Upper lobe of right lung (tissue), 1 donor: ENCODE measurements around the gene SCRT2. TPM values are rescaled to one million over a fixed set of nuclear protein-coding genes. Genes with fewer than 3 reads are reported as not detected.

Source experiments
- ATAC-seq: fragments of 200-7000 bp; cut with Tn5 transposase; one replicate; pipeline ENCODE4 v1.9.1; 2020; ENCODE audit warnings: mild to moderate bottlenecking, moderate library complexity
- DNase-seq: peaks from one replicate; pipeline ENCODE4 v3.0.0-alpha.2; 2020
- H3K27ac ChIP-seq: fragments of 200-600 bp; one replicate; pipeline ENCODE4 v1.8.0; 2022
- H3K27me3 ChIP-seq: fragments of 200-600 bp; one replicate; pipeline ENCODE4 v1.8.0; 2022; ENCODE audit warnings: mild to moderate bottlenecking
- H3K36me3 ChIP-seq: fragments of 200-600 bp; one replicate; pipeline ENCODE4 v1.8.0; 2022
- H3K4me1 ChIP-seq: fragments of 200-600 bp; one replicate; pipeline ENCODE4 v1.8.0; 2022
- H3K4me3 ChIP-seq: fragments of 200-600 bp; one replicate; pipeline ENCODE4 v1.8.0; 2022; ENCODE audit warnings: mild to moderate bottlenecking
- H3K9me3 ChIP-seq: fragments of 200-600 bp; one replicate; pipeline ENCODE4 v1.8.0; 2022
- intact Hi-C: fragments of 100-400 bp; cut with DNase I; formaldehyde crosslinking; loops from one replicate; pipeline ENCODE4 v1.11.0; 2022
- total RNA-seq: library from RNA; stranded (reverse); fragmentation: NEBNext Ultra II Directional; extraction: Animal tissue kit (Norgen Biotek cat#: 25700); gene quantifications from one replicate; pipeline ENCODE4 v1.2.1, GENCODE V29; 2021
- TF ChIP-seq, protein P1 (sequence below): fragments of 200-600 bp; IDR thresholded peaks from one replicate; pipeline ENCODE4 v1.8.0; 2022; ENCODE audit warnings: antibody characterized with exemption
- donor health status: DM: no; HTN: yes; CAD: no; lungs with severe emphysema.

The SCRT2 gene
- total RNA-seq, 1 donor from 2014 or later = not detected

DNA sequence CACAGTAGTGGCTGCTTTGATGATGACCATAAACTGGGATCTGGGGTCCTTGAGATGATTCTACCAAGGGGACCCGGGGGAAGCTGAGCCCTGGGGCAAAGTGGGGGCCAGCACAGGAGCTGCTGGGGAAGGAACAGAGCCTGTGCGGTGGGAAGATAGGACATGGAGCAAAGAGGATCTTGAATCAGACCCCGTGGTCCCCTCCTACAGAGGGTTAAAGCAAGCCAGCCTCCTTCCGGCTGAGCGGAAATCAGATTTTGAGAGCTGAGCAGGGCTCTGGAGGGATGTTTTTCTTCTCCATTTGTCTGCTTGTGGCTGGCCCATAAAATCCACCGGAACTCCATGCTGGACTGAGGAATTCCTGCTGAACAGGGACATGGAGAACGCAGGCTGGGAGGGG is 55.4 kb downstream of the SCRT2 start:
- DNase-seq = no peak
- ATAC-seq = no peak
- intact Hi-C loops = no loop called here
- H3K4me3 ChIP-seq = no peak overlapping the region
- H3K27ac ChIP-seq = no peak overlapping the region
- H3K36me3 ChIP-seq = no peaks in the 10 kb centered on the region
- no peaks in the 10 kb centered on the region for H3K4me1 ChIP-seq
- TF ChIP-seq, protein P1, sequence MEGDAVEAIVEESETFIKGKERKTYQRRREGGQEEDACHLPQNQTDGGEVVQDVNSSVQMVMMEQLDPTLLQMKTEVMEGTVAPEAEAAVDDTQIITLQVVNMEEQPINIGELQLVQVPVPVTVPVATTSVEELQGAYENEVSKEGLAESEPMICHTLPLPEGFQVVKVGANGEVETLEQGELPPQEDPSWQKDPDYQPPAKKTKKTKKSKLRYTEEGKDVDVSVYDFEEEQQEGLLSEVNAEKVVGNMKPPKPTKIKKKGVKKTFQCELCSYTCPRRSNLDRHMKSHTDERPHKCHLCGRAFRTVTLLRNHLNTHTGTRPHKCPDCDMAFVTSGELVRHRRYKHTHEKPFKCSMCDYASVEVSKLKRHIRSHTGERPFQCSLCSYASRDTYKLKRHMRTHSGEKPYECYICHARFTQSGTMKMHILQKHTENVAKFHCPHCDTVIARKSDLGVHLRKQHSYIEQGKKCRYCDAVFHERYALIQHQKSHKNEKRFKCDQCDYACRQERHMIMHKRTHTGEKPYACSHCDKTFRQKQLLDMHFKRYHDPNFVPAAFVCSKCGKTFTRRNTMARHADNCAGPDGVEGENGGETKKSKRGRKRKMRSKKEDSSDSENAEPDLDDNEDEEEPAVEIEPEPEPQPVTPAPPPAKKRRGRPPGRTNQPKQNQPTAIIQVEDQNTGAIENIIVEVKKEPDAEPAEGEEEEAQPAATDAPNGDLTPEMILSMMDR = no peak
- H3K9me3 ChIP-seq = no peaks in the 10 kb centered on the region
- H3K27me3 ChIP-seq = no peaks in the 10 kb centered on the region

GRCh38 chr20:618980-619379 is 56.6 kb downstream of the SCRT2 start:
- TF ChIP-seq, protein P1 = no peak
- Histone ChIP-seq H3K9me3 (no peaks in the 10 kb centered on the region), H3K4me3 (no peak overlapping the region), H3K36me3 (no peaks in the 10 kb centered on the region), H3K27ac (no peak overlapping the region), H3K4me1 (no peaks in the 10 kb centered on the region), H3K27me3 (peaks cover under 1% of the 10 kb centered on the region)
- DNase-seq = no peak
- no peak for ATAC-seq
- intact Hi-C loops = no loop called here

GRCh38 chr20:617934-618690 is 57.5 kb downstream of the SCRT2 start:
- TF ChIP-seq, protein P1 = no peak
- H3K4me1 ChIP-seq = no peaks in the 10 kb centered on the region
- H3K27me3 ChIP-seq = peaks cover 5% of the 10 kb centered on the region
- intact Hi-C loops = no loop called here
- no peak for DNase-seq
- H3K9me3 ChIP-seq = no peaks in the 10 kb centered on the region
- no peak overlapping the region for H3K27ac ChIP-seq
- ATAC-seq = no peak
- H3K36me3 ChIP-seq = no peaks in the 10 kb centered on the region
- H3K4me3 ChIP-seq = no peak overlapping the region

DNA sequence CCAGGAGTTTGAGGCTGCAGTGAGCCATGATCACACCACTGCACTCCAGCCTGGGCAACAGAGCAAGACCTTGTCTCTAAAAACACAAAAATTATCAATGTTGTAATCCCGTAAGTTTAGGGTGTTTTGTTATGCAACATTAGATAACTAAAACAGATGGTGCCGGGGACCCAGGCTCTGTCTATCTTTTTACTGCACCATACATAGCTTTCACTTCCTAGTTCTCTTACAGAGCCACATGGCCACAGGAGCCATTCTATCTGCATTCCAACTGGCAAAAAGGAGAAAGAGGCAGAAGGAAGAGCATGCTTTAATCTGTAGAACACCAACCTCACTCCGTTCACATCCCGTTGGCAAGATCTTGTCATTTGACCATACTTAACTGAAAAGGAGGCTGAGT is 60.1 kb downstream of the SCRT2 start:
- no peak for DNase-seq
- no peaks in the 10 kb centered on the region for H3K4me1 ChIP-seq
- H3K36me3 ChIP-seq = no peaks in the 10 kb centered on the region
- intact Hi-C loops = no loop called here
- TF ChIP-seq, protein P1 = no peak
- H3K27me3 ChIP-seq = peaks cover 29% of the 10 kb centered on the region
- H3K27ac ChIP-seq = no peak overlapping the region
- ATAC-seq = no peak
- no peaks in the 10 kb centered on the region for H3K9me3 ChIP-seq
- no peak overlapping the region for H3K4me3 ChIP-seq

DNA sequence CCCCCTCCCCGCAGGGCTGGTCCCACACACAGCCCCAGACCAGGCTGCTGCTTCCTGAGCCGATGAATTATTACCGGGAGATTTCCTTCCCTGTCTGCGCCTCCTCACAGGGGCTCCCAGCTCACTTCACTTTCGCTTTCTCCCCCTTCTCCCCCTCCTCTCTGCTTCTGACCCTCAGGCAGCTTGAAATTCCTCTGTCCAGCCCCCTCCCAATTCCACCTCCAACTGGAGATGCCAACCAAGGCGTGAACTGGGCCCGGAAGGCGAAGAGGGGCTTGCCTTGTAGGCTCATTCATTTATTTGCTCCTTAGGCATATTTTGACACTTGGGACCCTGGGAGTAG is 63.8 kb downstream of the SCRT2 start:
- DNase-seq = no peak
- Histone ChIP-seq H3K9me3 (no peaks in the 10 kb centered on the region), H3K27me3 (peaks cover 48% of the 10 kb centered on the region), H3K4me3 (no peak overlapping the region), H3K27ac (no peak overlapping the region), H3K4me1 (no peaks in the 10 kb centered on the region), H3K36me3 (no peaks in the 10 kb centered on the region)
- intact Hi-C loops = no loop called here
- no peak for ATAC-seq
- TF ChIP-seq, protein P1 = no peak

Other genes with a start within 250 kb of the SCRT2 start
- 38.4 TPM for gene TBC1D20, start 213.3 kb downstream of the SCRT2 start, total RNA-seq
- 84.8 TPM for gene CSNK2A1, start 132.0 kb downstream of the SCRT2 start, total RNA-seq
- gene TCF15, start 65.5 kb downstream of the SCRT2 start, total RNA-seq = 0.43 TPM
- gene SRXN1, start 22.6 kb downstream of the SCRT2 start, total RNA-seq = 41.2 TPM
- 3.6 TPM for gene SLC52A3, start 92.7 kb upstream of the SCRT2 start, total RNA-seq
- 16.8 TPM for gene FAM110A, start 157.9 kb upstream of the SCRT2 start, total RNA-seq
- gene ANGPT4, start 240.5 kb upstream of the SCRT2 start, total RNA-seq = 0.81 TPM